ENCODE results near the gene RAPSN.

Gene RAPSN

DNA sequence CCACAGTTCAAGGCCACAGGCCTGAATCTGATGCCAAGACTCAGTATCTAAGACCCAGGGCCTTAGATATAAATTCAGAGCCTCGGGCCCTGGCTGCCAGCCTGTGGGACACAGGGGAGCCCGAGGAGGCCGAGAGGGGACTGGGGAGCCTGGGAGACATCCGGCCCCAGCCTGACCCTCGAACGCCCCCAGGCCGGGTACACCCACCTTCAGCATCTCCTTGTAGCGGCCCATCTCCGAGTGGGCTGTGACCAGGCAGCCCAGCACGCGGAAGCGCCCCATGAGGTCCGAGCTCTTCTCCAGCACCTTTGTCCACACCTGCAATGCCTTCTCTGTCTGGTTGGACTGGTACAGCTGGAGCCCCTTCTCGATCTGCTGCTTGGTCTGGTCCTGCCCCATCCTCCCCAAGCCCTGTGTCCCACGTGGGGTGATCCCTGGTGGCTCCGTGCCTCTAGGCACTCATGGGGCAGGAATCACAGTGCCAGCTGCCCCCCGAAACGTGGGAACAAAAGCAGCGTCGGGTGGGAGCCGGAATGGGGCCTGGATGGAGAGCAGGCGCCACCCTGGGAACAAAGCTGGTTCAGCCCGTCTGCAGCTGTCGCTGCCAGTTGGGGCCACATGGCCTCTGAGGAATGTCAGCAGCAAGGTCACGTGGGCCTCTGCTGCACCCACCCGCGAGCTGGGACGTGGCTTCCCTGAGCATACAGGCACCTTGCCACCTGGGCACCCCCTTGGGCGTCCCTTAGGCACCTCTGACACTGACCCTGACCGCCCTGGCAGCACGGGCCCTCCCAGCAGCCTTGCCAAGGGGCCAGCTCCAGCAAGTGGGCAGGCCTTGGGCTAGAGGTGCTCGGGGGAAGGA is at the start of gene RAPSN:
Gene RAPSN (minus strand): TSS at position 571 of the 862 bp plus-strand sequence. CDS start 172 bp downstream, at position 399.
- no peak for DNase-seq

DNA sequence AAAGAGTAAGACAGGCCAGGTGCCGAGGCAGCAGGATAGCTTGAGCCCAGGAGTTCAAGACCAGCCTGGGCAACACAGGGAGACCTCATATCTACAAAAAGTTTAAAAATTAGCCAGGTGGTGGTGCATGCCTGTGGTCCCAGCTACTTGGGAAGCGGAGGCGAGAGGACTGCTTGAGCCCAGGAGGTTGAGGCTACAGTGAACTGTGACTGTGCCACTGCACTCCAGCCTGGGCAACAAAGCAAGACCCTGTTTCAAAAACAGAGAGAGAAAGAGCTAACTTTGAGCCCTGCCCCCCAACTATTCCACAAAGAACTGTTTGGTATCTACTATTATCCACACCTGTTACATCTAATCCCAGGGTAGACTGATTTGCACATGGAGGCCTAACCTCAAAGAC is 49.2 kb upstream of the RAPSN start:
- no peak for DNase-seq

DNA sequence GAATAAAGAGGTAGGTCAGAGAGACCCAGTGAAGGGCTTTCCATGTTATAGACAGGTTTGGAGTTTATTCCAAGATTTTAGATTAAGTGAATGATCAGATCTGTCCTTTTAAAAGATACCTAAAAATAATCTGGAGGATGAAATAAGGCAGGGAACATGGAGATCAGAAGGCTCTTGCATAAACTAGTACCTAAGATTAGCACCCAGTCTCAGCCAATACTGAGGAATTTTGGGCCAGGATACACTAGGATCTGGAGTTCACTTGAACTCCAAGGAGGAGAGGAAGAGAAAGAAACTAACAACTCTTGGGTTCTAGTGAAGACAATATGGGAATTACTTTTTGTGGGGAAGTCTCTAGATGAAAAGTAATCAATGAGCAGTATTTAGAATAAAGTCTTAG is 47.9 kb upstream of the RAPSN start:
- no peak for DNase-seq

DNA sequence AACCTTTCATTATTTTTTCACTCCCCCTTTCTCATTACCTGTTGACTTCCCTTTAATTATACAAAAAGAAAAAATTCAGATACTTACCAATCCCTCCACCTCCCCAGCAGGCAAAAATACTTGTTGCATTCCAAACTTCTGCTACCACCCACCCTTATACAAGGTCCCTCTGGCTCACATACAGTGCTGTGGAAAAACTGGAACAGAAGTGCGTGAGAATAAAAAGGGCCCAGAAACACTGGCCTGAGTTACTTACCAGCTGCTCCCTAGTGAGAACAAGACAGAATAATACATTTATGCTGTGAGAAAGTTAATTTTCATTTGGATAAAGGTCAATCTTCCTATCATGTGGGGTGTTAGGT is 46.9 kb upstream of the RAPSN start:
- DNase-seq: no peak

DNA sequence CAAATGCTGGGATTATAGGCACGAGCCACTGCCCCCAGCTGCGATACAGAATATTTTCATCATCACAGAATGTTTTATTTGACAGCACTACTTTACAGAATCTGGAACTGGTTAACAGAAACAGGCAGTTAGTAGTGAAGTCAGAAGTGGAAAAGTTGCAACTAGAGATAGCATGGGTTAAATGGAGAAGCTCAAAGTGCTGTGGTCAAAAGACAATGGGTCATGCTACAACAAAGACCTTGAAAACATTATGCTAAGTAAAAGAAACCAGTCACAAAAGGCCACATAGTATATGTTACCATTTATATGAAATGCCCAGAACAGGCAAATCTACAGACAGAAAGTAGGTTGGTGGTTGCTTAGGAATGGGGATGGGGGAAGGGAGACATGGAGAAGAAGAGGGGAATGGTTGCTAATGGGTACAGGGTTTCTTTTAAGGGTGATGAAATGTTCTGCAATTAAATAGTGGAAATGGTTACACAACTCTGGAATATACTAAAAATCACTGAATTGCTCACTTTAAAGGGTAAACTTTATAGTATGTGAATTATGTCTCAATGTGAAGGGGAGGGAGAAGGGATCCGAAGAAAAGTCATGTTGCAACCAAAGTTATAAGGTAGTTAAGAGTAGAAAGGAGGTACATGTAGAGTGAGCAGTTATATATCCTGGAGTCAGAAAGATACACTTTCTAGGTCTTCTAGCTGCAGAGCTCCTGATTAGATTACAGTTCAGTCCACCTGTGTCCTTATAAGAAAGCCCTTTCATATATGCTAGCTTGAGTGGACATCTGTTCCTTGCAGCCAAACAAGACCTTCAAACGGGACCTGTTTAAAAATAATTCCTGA is 46.3 kb upstream of the RAPSN start:
- DNase-seq: no peak

DNA sequence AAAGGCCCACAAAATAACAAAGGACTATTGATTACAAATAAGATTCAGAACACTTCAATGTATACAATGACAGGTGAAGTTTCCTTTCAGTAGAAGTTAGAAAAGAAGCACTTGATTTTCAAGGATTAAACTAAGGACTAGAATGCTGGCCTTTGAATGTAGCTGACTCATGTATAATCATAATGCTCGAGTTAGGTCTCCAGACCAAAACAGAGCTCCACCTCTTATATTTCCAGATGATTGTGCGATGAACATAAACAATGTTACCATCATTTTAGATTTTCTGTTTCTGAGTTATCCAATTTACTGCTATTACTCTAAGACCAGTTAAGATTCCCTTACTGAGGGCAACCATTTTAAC is 40.4 kb upstream of the RAPSN start:
- no peak for DNase-seq

DNA sequence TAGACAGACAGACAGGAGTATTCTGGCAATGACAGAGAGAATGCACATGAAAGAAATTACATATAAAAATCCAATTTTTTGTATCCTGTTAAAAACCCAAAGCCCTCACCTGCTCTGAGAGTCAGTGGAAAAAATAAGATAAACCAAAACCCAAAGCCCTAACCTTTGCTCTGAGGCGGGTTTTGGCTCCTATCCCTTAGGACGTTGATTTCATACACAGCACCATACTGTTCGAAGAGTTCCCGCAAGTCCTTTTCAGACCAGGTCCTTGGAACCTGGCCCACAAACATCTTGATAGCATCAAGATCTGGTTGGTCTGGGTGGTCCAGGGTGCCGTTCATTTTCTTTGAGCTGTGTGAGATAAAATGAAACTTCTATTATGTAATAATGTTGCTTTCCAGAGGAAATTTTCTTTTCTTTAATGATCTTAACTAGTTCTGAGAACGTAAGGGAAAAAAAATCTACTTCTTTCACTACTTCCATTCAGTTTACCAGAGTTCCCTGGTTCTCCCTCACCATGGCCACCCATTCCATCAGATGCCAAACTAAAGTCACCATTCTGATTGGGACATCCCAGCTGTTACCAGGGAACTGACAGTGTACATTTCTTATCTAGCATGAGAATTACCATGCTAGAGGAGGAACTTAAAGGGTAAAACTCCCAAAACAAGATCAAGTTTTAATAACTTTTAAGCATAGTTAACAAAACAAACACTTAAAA is 39.9 kb upstream of the RAPSN start:
- DNase-seq: no peak

DNA sequence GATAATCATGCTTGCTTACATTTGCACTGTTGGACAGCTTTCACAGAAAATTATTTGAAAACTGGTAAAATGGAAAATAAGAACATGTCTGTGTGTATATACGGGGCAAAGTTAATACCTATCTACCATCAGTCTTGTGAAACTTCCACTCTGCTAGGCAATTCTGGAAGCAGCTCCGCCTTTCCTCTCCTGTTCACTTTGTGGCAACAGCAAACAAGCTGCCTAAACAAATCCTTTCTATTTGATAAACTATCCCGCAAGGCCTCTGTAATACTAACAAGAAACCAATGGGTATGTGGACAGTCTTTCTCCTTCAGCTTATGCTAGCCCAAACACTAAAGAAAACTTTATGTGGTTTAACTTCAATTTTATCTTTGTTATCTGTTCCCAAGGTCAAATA is 39.2 kb upstream of the RAPSN start:
- DNase-seq: no peak

DNA sequence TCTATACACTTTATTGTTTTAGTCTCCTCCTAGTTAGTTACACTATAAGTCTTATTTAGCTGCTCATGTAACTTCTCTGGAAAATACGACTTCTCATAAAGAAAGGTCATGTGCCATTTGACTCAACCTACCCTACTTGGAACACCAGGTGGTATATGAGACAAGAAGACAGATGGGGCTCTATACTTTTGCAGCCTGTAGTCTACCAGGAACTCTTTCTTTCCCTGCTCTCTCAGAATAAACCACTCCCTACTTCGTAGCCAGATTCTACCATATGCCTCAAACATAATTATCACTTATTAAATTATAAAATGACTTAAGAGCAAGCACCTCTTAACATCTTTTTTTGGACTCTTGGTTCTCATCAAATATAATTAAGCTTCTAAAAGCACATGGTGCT is 38.5 kb upstream of the RAPSN start:
- no peak for DNase-seq

DNA sequence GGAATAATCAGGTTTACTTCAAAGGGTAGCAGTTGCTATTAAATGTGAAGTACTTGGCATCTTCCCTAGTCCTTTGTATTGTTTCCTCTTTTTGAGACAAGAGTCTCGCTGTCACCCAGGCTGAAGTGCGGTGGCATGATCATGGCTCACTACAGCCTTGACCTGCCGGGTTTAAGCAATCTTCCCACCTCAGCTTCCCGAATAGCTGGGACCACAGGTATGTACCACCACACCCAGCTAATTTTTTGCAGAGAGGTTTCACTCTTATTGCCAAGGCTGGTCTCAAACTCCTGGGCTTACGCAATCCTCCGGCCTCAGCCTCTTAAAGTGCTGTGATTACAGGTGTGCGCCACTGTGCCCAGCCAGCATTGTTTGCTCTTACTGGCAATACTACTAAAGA is 36.2 kb upstream of the RAPSN start:
- no peak for DNase-seq

DNA sequence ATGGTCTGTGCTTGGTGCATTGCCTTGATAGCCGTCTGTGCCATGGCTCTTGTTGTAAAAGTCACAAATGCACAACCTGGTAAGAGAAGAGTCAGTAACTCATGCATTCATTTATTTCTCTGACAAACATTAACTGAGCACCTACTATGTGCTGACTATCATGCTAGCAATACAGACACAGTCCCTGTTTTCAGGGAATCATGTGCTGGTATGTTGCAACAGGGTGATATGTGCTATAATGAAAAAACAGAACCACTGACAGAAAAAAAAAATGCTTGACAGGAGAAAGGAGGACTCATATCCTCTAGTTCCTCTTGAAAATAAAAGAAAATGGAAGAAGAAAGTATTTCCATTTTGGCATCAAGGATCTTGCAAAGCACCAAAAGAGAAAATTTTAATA is 34.5 kb upstream of the RAPSN start:
- DNase-seq: no peak

DNA sequence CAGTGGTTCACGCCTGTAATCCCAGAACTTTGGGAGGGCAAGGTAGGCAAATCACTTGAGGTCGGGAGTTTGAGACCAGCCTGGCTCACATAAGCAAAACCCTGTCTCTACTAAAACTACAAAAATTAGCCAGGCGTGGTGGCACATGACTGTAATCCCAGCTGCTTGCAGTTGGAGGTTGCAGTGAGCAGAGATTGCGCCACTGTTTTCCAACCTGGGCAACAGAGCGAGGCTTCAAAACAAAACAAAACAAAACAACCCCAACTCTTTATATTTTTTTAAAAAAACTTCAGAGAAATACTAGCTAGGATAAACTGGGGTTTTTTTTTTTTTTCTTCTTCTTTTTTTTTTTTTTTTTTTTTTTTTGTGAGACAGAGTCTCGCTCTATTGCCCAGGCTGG is 31.8 kb upstream of the RAPSN start:
- DNase-seq: no peak

DNA sequence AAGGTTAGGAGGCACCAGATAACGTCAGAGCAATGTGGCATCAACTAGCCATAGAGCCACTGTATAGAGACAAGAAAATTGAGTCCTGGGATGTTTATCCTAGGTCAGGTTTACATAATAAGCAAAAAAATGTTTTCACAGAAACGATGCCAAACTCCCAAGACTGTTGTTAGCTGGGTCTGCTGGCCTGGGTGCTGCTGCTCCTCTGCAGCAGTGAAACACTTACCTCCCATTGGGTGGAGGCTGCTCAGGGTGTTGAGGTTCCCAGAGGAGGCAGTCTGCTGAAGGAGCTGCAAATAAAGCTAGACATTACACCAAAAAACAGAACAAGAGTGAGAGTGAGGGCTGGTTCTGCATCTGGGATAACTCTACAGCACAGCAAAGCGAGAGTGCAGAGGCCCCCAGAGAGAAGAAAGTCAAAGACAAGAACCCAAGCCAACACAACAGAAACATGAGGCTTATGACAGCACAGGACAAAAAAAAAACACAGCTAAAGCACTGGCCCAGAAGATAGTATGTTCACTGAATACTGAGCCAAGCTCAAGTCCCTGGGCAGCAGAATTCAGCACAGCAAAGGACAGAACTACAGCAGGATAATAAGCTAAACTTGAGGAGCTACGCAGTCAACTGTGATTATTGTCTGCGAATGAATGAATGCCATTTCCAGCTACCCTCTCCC is 29.9 kb upstream of the RAPSN start:
- no peak for DNase-seq

DNA sequence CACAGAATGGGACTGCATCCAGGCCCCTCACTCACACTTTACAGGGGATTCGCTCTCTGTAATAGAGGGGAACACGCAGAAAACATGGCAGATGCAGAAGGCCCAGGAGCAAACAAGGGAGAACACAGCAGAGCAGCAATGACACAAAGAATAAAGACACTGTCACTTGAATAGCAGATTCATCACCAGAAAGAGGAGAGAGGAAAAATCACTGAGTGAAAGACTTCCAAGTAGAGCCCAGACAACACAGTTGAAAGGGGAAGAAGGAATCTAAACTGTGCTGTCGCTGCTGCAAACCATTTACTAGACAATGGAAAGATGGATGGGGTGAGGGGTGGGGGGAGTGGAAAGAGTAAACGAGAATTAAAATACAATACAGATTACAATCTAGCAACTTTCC is 28.8 kb upstream of the RAPSN start:
- no peak for DNase-seq

DNA sequence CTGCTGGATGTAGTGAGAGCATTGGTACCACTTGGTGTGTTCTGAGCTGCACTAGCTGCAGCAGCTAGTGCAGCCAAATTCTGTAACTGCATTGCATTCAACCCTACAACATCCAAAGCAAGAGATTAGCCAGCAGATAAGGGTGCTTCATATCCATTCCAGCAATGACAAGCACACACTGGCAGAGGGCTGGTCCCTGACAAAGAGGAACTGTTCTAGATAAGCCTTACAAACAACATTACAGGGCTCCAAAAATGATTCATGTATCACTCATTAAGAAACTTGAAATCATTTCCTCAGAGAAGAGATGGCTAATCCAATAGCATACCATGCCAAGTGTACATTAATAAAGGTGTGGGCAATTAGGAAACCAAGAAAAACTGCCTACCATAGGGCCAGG is 28.4 kb upstream of the RAPSN start:
- DNase-seq: no peak

DNA sequence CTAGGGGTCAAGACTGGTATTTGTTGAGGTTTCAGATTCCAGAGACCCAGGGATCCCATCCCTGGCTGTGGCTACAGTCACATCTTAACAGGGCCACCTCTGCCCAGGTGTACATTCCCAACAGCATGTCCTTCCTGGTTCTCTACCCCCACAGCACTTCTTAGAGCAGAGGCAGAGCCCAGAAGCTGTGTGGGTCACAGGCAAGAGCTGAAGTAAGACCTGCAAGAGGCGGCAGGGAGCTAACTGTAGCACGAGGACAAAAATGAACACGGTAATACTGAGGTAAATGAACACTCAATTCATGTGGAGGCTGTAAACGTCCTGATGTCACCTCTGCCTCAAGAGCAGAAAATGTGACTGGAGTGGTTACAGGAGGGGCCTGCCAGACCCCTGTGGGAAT is 21.7 kb upstream of the RAPSN start:
- no peak for DNase-seq

DNA sequence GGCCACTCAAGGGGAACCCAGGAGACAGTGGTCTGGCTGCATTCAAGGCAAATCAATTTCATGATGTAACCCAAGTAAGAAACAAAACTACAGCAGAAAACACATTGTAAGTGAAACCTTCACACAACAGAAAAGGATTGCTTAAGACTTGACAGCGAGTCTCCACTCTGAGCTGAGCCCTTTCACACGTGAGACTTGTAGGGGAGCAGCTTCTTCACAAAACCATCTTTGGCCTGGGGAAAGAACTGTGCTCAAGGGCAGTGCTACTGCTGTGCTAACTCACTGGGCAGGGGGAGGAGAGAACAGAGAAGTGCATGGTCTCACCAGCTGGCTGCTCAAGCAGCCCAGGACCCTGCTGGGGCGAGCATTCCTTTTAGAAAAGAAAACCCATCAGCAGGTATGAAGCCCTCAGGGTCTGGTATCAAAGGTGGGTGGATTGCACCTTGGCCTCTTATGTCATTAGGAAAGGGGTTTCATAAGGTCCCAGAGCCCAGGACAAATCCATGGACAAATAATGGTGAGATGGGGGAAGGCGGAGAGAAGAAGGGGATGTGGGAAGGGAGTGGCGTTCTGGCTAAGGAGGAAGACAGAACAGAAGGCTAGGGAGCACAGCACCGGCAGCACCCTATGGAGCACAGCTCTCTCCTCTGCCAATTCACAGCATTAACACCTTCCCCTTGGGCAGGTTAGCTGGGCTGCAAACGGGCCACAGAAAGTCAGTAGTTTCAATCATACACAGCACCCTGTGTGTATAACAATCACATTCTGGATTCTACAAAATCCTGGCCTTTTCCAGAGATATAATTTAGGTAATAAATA is 20.6 kb upstream of the RAPSN start:
- no peak for DNase-seq

DNA sequence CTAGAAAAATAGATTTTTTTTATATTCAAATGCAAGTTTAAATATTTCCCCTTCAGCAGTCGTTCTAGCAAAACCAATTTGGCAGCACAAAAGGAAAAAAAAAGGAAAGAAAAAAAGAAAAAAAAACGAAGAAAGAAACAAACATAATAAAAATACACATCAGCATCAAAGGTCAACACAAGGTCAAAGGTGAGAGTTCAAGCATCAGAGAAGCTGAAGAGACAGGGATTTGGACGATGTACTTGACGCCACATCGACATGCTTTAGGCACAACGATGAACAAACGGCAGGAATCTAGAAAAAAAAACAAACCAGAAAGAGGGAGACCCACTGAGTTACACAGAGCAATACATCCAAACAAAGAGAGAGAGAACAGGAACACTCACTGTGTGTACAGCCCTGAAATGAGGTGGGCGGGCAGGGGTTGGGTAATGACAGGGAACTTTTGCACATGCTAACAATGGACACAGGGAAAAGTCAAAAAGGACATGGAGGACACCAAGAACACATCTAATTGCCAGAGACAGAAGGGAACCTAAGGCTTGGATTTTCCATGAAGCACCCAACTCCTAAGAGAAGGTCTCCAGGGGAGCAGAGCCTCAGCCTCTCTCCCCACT is 19.8 kb upstream of the RAPSN start:
- DNase-seq: no peak

DNA sequence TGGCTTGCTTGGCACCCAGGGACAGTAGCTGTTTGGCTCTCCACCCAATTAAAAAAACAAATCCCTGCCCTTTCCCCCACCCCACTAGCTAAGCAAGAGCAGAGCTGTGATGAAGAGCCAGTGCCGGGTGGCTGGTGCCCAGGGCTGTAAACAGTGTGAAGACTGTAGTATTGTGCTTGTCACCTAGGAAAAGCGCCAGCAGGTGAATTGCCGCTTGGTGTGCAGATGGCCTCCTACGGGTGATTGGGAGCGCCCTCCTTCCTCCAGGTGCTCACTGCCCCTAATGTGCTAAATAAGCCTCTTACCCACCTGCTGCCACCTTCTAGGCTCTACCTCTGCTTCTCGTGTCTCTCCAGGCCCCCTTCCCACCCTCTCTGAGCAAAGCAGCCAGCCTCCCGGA is 18.4 kb upstream of the RAPSN start:
- DNase-seq: peak; percentile 25

DNA sequence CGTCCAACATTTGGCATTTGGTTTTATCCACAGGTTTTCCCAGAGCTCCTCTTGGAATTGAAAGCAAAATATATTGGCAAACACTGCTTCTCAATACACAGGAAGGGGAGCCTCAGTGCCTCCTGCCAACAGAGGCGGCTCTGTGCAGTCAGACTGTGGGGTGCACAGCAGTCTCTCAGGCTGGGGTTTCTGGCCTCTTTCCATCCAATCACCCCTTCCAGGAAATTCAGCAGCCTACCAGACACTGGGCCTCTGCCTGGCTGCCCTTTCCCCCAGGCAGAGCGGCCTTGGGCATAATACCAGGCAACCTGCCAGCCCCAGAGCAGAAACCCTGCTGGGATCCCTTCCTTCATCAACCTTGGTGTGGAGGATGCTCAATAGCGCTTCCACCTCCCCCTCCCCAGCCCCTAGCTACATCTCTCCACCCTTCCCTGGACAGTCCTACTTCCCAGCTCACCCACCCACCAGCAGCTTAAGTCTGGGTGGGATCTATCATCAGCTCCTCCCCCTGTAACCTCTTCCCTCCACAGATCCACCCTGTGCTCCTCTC is 17.8 kb upstream of the RAPSN start:
- no peak for DNase-seq

DNA sequence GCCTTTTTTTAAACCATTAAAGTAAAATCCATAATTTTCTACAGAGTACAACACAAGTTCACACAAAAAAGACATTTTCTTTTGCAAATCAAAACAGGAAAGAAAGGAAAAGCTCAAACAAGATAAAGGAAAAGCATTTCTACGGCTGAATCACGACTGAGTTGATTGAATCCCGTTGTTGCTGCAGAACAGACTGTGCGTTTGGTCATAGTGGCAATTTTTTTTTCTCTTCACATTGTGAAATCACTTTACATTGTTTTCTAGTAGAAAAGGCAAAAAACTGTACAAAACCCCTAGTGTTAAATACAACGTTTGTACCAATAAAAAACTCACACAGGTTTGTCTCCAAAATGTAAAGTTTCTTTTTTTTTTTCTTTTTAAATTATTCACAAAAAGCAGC is 17.3 kb upstream of the RAPSN start:
- no peak for DNase-seq

Measured in NCI-H510A treated with DMSO at 0.1 percent for 48 hours (cell line).